Hindlimb muscle (tissue), 1 donor: ENCODE results near the gene GRIN1. TPM values are rescaled to one million over a fixed set of nuclear protein-coding genes. Genes with fewer than 3 reads are reported as not detected.

Source experiments
- DNase-seq: peaks from one replicate; pipeline ENCODE4 v3.0.0-alpha.2; 2013
- polyA plus RNA-seq: library from polyadenylated mRNA; unstranded; fragments of 120-200 nt; gene quantifications from one replicate; pipeline ENCODE4 v1.2.1, GENCODE V29; 2013; ENCODE audit not compliant: insufficient read length

The GRIN1 gene
- polyA plus RNA-seq, 1 donor, result not detected

GRCh38 chr9:137165250-137165836, 26.4 kb downstream of the GRIN1 start:
- DNase-seq, result no peak

GRCh38 chr9:137166380-137167229, 27.7 kb downstream of the GRIN1 start:
- DNase-seq, result no peak

- no peak for DNase-seq
Observed at GRCh38 chr9:137167277-137167746, 28.4 kb downstream of the GRIN1 start.

- DNase-seq, result no peak
Observed at GRCh38 chr9:137167747-137168572, 29.0 kb downstream of the GRIN1 start.

- DNase-seq, result no peak
Observed at GRCh38 chr9:137168573-137168903, 29.6 kb downstream of the GRIN1 start.

GRCh38 chr9:137168904-137169856, 30.2 kb downstream of the GRIN1 start:
- peak; percentile 48 for DNase-seq

GRCh38 chr9:137169896-137170358, 31.0 kb downstream of the GRIN1 start, which contains the start of gene LRRC26:
Gene LRRC26 (minus strand): TSS chr9:137170051. CDS start chr9:137169943, 108 bp downstream.
- DNase-seq, result no peak

- DNase-seq, result no peak
Observed at GRCh38 chr9:137170486-137171148, 31.7 kb downstream of the GRIN1 start.

GRCh38 chr9:137171149-137171900, 32.4 kb downstream of the GRIN1 start:
- no peak for DNase-seq

- DNase-seq, result no peak
Observed at GRCh38 chr9:137172901-137173795, 34.2 kb downstream of the GRIN1 start.

GRCh38 chr9:137173796-137174664, 35.1 kb downstream of the GRIN1 start:
- DNase-seq, result no peak

- DNase-seq, result no peak
Observed at GRCh38 chr9:137174722-137175293, 35.9 kb downstream of the GRIN1 start.

- DNase-seq, result no peak
Observed at GRCh38 chr9:137175345-137175961, 36.5 kb downstream of the GRIN1 start.

- no peak for DNase-seq
Observed at GRCh38 chr9:137176302-137177182, 37.6 kb downstream of the GRIN1 start.

GRCh38 chr9:137178201-137178938, 39.4 kb downstream of the GRIN1 start:
- no peak for DNase-seq
